Measurements from ENCODE around the gene PTPRK. TPM values are rescaled to one million over a fixed set of nuclear protein-coding genes. Genes with fewer than 3 reads are reported as not detected.

Gene PTPRK
- total RNA-seq, 1 experiment from 2014 or later, result 34.2 TPM

DNA sequence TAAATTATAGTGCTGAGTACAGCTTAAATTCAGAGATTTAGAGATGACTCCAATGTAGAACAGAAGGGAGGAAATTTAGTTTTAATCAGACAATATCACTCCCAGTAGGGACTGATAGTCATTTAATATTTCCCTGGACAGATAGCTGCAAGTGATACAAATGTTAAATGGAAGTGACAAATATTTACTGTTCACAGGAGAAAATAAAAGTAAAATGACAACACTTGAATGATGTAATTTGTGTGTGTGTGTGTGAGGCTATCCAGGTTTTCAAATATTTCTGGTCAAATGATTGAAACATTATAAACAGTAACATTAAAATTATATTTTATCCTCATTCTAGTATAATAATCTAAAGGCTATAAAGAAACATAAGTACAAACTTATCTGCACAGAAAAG is 399.2 kb downstream of the PTPRK start:
- no peaks in the 10 kb centered on the region for H4K20me1 ChIP-seq (ENCODE audit: insufficient read depth)
- POLR2A ChIA-PET, result no interaction called here
- RAD21 ChIA-PET (ENCODE audit: low non-redundant PET in 1 of 2, low total read pairs in 2 of 2, uncharacterized antibody in 2 of 2, unreplicated experiment in 2 of 2), result no interaction called here
- no peaks in the 10 kb centered on the region for H3K9me2 ChIP-seq (ENCODE audit: insufficient read depth)
- no peaks in the 10 kb centered on the region for H3K36me3 ChIP-seq (ENCODE audit: control insufficient read depth in 1 of 2, insufficient read depth in 2 of 2, low read length in 2 of 2)
- BruUV-seq (replicated peaks), result no TSS peak
- no peak overlapping the region for H3K4me2 ChIP-seq (ENCODE audit: low read length)
- CTCF ChIA-PET, result no interaction called here
- no peaks in the 10 kb centered on the region for H3K27me3 ChIP-seq (ENCODE audit: insufficient read depth, low read length)
- no peak overlapping the region for H3K27ac ChIP-seq (ENCODE audit: low read depth, low read length)
- H3K9ac ChIP-seq (ENCODE audit: low read length), result no peak overlapping the region
- H2AFZ ChIP-seq (ENCODE audit: low read depth, low read length, poor library complexity, severe bottlenecking), result no peak overlapping the region
- TF ChIP-seq JUND (IDR thresholded peaks at IDR 0.05), result no peak
- TF ChIP-seq EZH2phosphoT487 (IDR thresholded peaks at IDR 0.05; ENCODE audit: borderline replicate concordance), result no peak
- no peak for TF ChIP-seq SP1 (IDR thresholded peaks at IDR 0.05; ENCODE audit: low read depth)
- TF ChIP-seq POLR2A (IDR thresholded peaks at IDR 0.05; ENCODE audit: borderline replicate concordance, extremely low read depth, insufficient read depth, insufficient read length), result no peak
- TF ChIP-seq SIN3A (IDR thresholded peaks at IDR 0.05; ENCODE audit: low read depth), result no peak
- TF ChIP-seq CEBPB (IDR thresholded peaks at IDR 0.05; ENCODE audit: low read depth), result no peak
- TF ChIP-seq CBX3 (IDR thresholded peaks at IDR 0.05; ENCODE audit: low read depth), result no peak
- no peak for TF ChIP-seq YY1 (IDR thresholded peaks at IDR 0.05; ENCODE audit: extremely low read depth, insufficient replicate concordance, low read depth, low read length)
- TF ChIP-seq, protein P1, sequence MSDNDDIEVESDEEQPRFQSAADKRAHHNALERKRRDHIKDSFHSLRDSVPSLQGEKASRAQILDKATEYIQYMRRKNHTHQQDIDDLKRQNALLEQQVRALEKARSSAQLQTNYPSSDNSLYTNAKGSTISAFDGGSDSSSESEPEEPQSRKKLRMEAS (IDR thresholded peaks at IDR 0.05), result no peak
- TF ChIP-seq, protein P2, sequence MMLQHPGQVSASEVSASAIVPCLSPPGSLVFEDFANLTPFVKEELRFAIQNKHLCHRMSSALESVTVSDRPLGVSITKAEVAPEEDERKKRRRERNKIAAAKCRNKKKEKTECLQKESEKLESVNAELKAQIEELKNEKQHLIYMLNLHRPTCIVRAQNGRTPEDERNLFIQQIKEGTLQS (IDR thresholded peaks at IDR 0.05), result no peak
- TF ChIP-seq ELF1 (IDR thresholded peaks at IDR 0.05; ENCODE audit: borderline replicate concordance, low read depth), result no peak
- TF ChIP-seq SRF (IDR thresholded peaks at IDR 0.05; ENCODE audit: low read depth), result no peak
- TF ChIP-seq EGR1 (IDR thresholded peaks at IDR 0.05; ENCODE audit: low read depth), result no peak
- no peak for TF ChIP-seq FOSL1 (IDR thresholded peaks at IDR 0.05; ENCODE audit: low read depth)
- no peak for TF ChIP-seq ZFX (IDR thresholded peaks at IDR 0.05)
- H3K9me3 ChIP-seq (ENCODE audit: control insufficient read depth in 1 of 2, insufficient read depth in 1 of 2, low read depth in 1 of 2, low read length in 2 of 2), result no peaks in the 10 kb centered on the region
- DNase-seq (ENCODE audit: low read depth, low spot score) (no peak), ATAC-seq (no peak)
- H3K79me2 ChIP-seq (ENCODE audit: insufficient read depth, low read length), result no peaks in the 10 kb centered on the region
- intact Hi-C loops (cut with micrococcal nuclease), result no loop called here
- H3K4me3 ChIP-seq (replicated peaks in 1 of 2; ENCODE audit: low read depth in 1 of 2, low read length in 2 of 2), result no peak overlapping the region
- H3K4me1 ChIP-seq (ENCODE audit: control insufficient read depth in 1 of 2, insufficient read depth in 2 of 2, low read length in 2 of 2), result no peaks in the 10 kb centered on the region; a peak in 1 of 4 replicates

DNA sequence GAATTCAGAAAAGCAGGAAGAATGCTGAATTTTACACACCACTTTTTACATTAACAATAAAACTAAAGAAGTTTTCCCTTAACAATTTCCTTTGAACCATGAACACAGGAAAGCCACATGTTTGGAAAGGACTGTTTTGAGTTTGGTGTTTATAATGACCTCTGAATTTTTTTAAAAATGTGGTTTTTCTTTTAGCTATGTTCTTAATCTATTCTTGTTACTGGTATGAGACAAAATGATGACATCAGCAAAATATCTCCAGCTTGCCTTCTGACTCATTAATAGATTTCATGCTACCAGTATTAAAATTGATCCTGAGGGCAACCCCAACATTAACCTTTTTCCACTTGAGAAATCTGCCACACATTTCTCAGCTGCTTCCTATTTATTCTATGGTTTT is 402.0 kb downstream of the PTPRK start:
- H3K27me3 ChIP-seq (ENCODE audit: insufficient read depth, low read length), result no peaks in the 10 kb centered on the region
- CTCF ChIA-PET, result no interaction called here
- no peak overlapping the region for H2AFZ ChIP-seq (ENCODE audit: low read depth, low read length, poor library complexity, severe bottlenecking)
- no peaks in the 10 kb centered on the region for H3K4me1 ChIP-seq (ENCODE audit: control insufficient read depth in 1 of 2, insufficient read depth in 2 of 2, low read length in 2 of 2)
- H4K20me1 ChIP-seq (ENCODE audit: insufficient read depth), result no peaks in the 10 kb centered on the region
- intact Hi-C loops (cut with micrococcal nuclease), result no loop called here
- H3K36me3 ChIP-seq (ENCODE audit: control insufficient read depth in 1 of 2, insufficient read depth in 2 of 2, low read length in 2 of 2), result no peaks in the 10 kb centered on the region
- DNase-seq (ENCODE audit: low read depth, low spot score), result no peak
- H3K9me2 ChIP-seq (ENCODE audit: insufficient read depth), result no peaks in the 10 kb centered on the region
- H3K27ac ChIP-seq (ENCODE audit: low read depth, low read length), result no peak overlapping the region
- H3K4me2 ChIP-seq (ENCODE audit: low read length), result no peak overlapping the region
- H3K9ac ChIP-seq (ENCODE audit: low read length), result no peak overlapping the region
- no peak for ATAC-seq
- no peaks in the 10 kb centered on the region for H3K79me2 ChIP-seq (ENCODE audit: insufficient read depth, low read length)
- POLR2A ChIA-PET, result no interaction called here
- RAD21 ChIA-PET (ENCODE audit: low non-redundant PET in 1 of 2, low total read pairs in 2 of 2, uncharacterized antibody in 2 of 2, unreplicated experiment in 2 of 2), result no interaction called here
- no peak overlapping the region for H3K4me3 ChIP-seq (replicated peaks in 1 of 2; ENCODE audit: low read depth in 1 of 2, low read length in 2 of 2)
- H3K9me3 ChIP-seq (ENCODE audit: control insufficient read depth in 1 of 2, insufficient read depth in 1 of 2, low read depth in 1 of 2, low read length in 2 of 2), result no peaks in the 10 kb centered on the region
- BruUV-seq (replicated peaks), result no TSS peak
- TF ChIP-seq JUND (IDR thresholded peaks at IDR 0.05), result no peak
- TF ChIP-seq SP1 (IDR thresholded peaks at IDR 0.05; ENCODE audit: low read depth), result no peak
- TF ChIP-seq CBX3 (IDR thresholded peaks at IDR 0.05; ENCODE audit: low read depth), result no peak
- TF ChIP-seq ZFX (IDR thresholded peaks at IDR 0.05), result no peak
- TF ChIP-seq, protein P2 (IDR thresholded peaks at IDR 0.05), result no peak
- TF ChIP-seq EZH2phosphoT487 (IDR thresholded peaks at IDR 0.05; ENCODE audit: borderline replicate concordance), result no peak
- no peak for TF ChIP-seq YY1 (IDR thresholded peaks at IDR 0.05; ENCODE audit: extremely low read depth, insufficient replicate concordance, low read depth, low read length)
- no peak for TF ChIP-seq SRF (IDR thresholded peaks at IDR 0.05; ENCODE audit: low read depth)
- TF ChIP-seq, protein P3, sequence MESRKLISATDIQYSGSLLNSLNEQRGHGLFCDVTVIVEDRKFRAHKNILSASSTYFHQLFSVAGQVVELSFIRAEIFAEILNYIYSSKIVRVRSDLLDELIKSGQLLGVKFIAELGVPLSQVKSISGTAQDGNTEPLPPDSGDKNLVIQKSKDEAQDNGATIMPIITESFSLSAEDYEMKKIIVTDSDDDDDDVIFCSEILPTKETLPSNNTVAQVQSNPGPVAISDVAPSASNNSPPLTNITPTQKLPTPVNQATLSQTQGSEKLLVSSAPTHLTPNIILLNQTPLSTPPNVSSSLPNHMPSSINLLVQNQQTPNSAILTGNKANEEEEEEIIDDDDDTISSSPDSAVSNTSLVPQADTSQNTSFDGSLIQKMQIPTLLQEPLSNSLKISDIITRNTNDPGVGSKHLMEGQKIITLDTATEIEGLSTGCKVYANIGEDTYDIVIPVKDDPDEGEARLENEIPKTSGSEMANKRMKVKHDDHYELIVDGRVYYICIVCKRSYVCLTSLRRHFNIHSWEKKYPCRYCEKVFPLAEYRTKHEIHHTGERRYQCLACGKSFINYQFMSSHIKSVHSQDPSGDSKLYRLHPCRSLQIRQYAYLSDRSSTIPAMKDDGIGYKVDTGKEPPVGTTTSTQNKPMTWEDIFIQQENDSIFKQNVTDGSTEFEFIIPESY (IDR thresholded peaks at IDR 0.05; ENCODE audit: extremely low read depth, insufficient replicate concordance, low read length), result no peak
- TF ChIP-seq ZNF274 (IDR thresholded peaks at IDR 0.05; ENCODE audit: low read depth, low read length), result no peak
- TF ChIP-seq POLR2A (IDR thresholded peaks at IDR 0.05; ENCODE audit: borderline replicate concordance, extremely low read depth, insufficient read depth, insufficient read length), result no peak
- TF ChIP-seq, protein P1 (IDR thresholded peaks at IDR 0.05), result no peak
